Hippocampal formation (tissue), 2 donors: ENCODE results near the gene ANP32B.

ENCODE experiments used
- DNase-seq, 2 donors: peaks; one replicate each; lab custom pipeline; 2025; lab: John Stamatoyannopoulos, UW

ANP32B gene

GRCh38 chr9:98024702-98025101 lies 41.6 kb downstream of the ANP32B start:
- no peak for DNase-seq

- DNase-seq, result no peak
Measured at GRCh38 chr9:98031169-98031568, 48.0 kb downstream of the ANP32B start.

GRCh38 chr9:98031935-98032334 lies 48.8 kb downstream of the ANP32B start:
- no peak for DNase-seq

GRCh38 chr9:98034593-98035546 lies 51.7 kb downstream of the ANP32B start:
- DNase-seq, result peak; percentile 40 to 67

- no peak for DNase-seq
Measured at GRCh38 chr9:98037357-98037756, 54.2 kb downstream of the ANP32B start.

GRCh38 chr9:98038958-98039357 lies 55.8 kb downstream of the ANP32B start:
- DNase-seq, result no peak

- no peak for DNase-seq
Measured at GRCh38 chr9:98039607-98040017, 56.5 kb downstream of the ANP32B start.

- no peak for DNase-seq
Measured at GRCh38 chr9:98040212-98040611, 57.1 kb downstream of the ANP32B start.

- no peak for DNase-seq
Measured at GRCh38 chr9:98043915-98044314, 60.8 kb downstream of the ANP32B start.

- peak in 1 of 2 donors; percentile 4 for DNase-seq
Measured at GRCh38 chr9:98045234-98046179, 62.4 kb downstream of the ANP32B start.

GRCh38 chr9:98046180-98046543 lies 63.0 kb downstream of the ANP32B start:
- DNase-seq, result no peak

- DNase-seq, result no peak
Measured at GRCh38 chr9:98047002-98047401, 63.9 kb downstream of the ANP32B start.

- no peak for DNase-seq
Measured at GRCh38 chr9:98049288-98050072, 66.3 kb downstream of the ANP32B start.

GRCh38 chr9:98050351-98050750 lies 67.2 kb downstream of the ANP32B start:
- DNase-seq, result no peak

- DNase-seq, result no peak
Measured at GRCh38 chr9:98054376-98054951, 71.3 kb downstream of the ANP32B start.

- peak; percentile 87 to 91 for DNase-seq
Measured at GRCh38 chr9:98056269-98057137, 73.4 kb downstream of the ANP32B start, which contains the start of gene NANS. NANS (plus strand) TSS chr9:98056732; CDS start chr9:98056809, 77 bp downstream.

- DNase-seq, result no peak
Measured at GRCh38 chr9:98057138-98057799, 74.1 kb downstream of the ANP32B start.

GRCh38 chr9:98062161-98062560 lies 79.0 kb downstream of the ANP32B start:
- no peak for DNase-seq

GRCh38 chr9:98064623-98065392 lies 81.7 kb downstream of the ANP32B start:
- DNase-seq, result no peak
